Erythroblast (primary cell): ENCODE data around the gene SLC1A7.

ENCODE experiments used
- GATA1 ChIP-seq: IDR thresholded peaks from 2 replicates; pipeline ENCODE4 v1.6.1; 2011; ENCODE audit warnings: low read depth, mild to moderate bottlenecking, control low read depth, low read length, moderate library complexity
- POLR2A ChIP-seq: IDR thresholded peaks from 2 replicates; pipeline ENCODE4 v1.6.1; 2011; ENCODE audit warnings: mild to moderate bottlenecking, low read length

DNA sequence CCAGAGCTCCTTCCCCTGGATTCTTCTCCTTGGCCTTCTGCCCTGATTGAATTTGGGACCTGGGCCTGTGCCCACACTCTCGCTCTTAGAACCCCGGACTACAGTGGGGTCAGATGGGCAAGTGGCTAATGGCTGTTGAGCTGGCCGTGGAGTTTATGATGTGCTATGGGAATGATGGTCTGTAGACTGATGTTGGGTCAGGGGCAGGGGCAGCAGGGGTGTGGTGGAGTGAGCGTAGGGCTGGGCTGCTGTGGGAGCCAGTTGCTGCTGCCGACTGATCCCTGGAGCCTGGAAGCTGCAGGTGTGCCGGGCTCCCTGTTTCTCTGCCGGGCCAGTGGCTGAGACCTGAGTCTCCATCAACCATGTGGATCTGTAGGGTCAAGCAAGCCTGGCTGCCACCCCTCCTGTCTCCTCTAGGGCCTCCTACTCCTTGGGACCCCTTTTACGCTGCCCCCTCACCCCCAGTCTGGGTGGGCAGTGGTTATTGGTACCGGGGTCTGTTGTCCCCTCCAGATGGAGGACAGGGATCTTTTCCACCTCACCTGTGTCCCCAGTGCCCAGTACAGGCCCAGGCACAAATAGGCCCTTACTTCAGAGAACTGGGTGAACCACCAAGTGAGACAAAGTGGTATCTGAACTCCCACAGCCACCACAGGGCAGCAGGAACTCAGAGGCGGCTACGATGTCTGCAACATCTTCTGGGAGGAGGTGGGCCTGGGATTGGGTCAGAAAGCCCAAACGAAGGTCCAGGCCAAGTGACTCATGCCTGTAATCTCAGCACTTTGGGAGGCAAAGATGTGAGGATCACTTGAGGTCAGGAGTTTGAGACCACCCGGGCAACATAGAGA is 75.3 kb downstream of the SLC1A7 start:
- TF ChIP-seq POLR2A (no peak), GATA1 (no peak)
